GM18868 (cell line): Measurements from ENCODE around the gene ADAMTS9.

Experiments used
- ATAC-seq: cut with Tn5 transposase; IDR thresholded peaks from one replicate; pipeline ENCODE4 v1.9.1; 2021; ENCODE audit warnings: mild to moderate bottlenecking, moderate library complexity; ENCODE audit not compliant: unreplicated experiment

The ADAMTS9 gene

GRCh38 chr3:64658001-64658400 lies 29.8 kb downstream of the ADAMTS9 start:
- no peak for ATAC-seq

- ATAC-seq: no peak
Observed at GRCh38 chr3:64656544-64656943, 31.3 kb downstream of the ADAMTS9 start.

GRCh38 chr3:64655160-64655559 lies 32.6 kb downstream of the ADAMTS9 start:
- ATAC-seq: no peak

- ATAC-seq: no peak
Observed at GRCh38 chr3:64654013-64654412, 33.8 kb downstream of the ADAMTS9 start.

GRCh38 chr3:64653101-64653500 lies 34.7 kb downstream of the ADAMTS9 start:
- no peak for ATAC-seq

- ATAC-seq: no peak
Observed at GRCh38 chr3:64651741-64652241, 36.0 kb downstream of the ADAMTS9 start.

- no peak for ATAC-seq
Observed at GRCh38 chr3:64651303-64651702, 36.5 kb downstream of the ADAMTS9 start.

- no peak for ATAC-seq
Observed at GRCh38 chr3:64650715-64651114, 37.1 kb downstream of the ADAMTS9 start.

GRCh38 chr3:64650096-64650622 lies 37.6 kb downstream of the ADAMTS9 start:
- no peak for ATAC-seq

GRCh38 chr3:64648927-64649906 lies 38.6 kb downstream of the ADAMTS9 start:
- ATAC-seq: no peak

GRCh38 chr3:64647825-64648224 lies 40.0 kb downstream of the ADAMTS9 start:
- no peak for ATAC-seq

GRCh38 chr3:64645243-64645642 lies 42.6 kb downstream of the ADAMTS9 start:
- no peak for ATAC-seq

- no peak for ATAC-seq
Observed at GRCh38 chr3:64644483-64644882, 43.3 kb downstream of the ADAMTS9 start.

- ATAC-seq: no peak
Observed at GRCh38 chr3:64642327-64643151, 45.3 kb downstream of the ADAMTS9 start.

GRCh38 chr3:64638981-64639481 lies 48.8 kb downstream of the ADAMTS9 start:
- no peak for ATAC-seq

GRCh38 chr3:64638511-64638910 lies 49.3 kb downstream of the ADAMTS9 start:
- no peak for ATAC-seq

- ATAC-seq: no peak
Observed at GRCh38 chr3:64634417-64634816, 53.4 kb downstream of the ADAMTS9 start.

GRCh38 chr3:64631951-64632350 lies 55.8 kb downstream of the ADAMTS9 start:
- ATAC-seq: no peak

GRCh38 chr3:64627471-64628321 lies 60.1 kb downstream of the ADAMTS9 start:
- no peak for ATAC-seq

- ATAC-seq: no peak
Observed at GRCh38 chr3:64627042-64627441, 60.8 kb downstream of the ADAMTS9 start.
